Measurements from ENCODE around the gene MRPL38. TPM values are rescaled to one million over a fixed set of nuclear protein-coding genes. Genes with fewer than 3 reads are reported as not detected.

The MRPL38 gene
- 10 to 100 TPM; 43.1 to 74.8 (median 48.1) TPM for polyA plus RNA-seq

GRCh38 chr17:75904749-75905521 is at the start of gene MRPL38:
MRPL38 (minus strand) TSS chr17:75904884; CDS start chr17:75904875, 9 bp downstream.
- peak within 1 kb of the TSS; percentile 69 for H3K27ac ChIP-seq (ENCODE audit: low read depth, low read length)
- WGBS, 3 donors = 2 to 3% (median 3%) methylated on average over 58 to 67 of the region's 69 CpGs

- no peak overlapping the region for H3K27ac ChIP-seq (ENCODE audit: low read depth, low read length)
- 82 to 91% (median 89%) methylated on average over 8 of the region's 8 CpGs for WGBS, 3 donors
Observed at GRCh38 chr17:75950855-75951554, 46.3 kb upstream of the MRPL38 start.

GRCh38 chr17:75950421-75950820 is 45.7 kb upstream of the MRPL38 start:
- 91 to 95% (median 93%) methylated on average over 6 of the region's 6 CpGs for WGBS, 3 donors
- H3K27ac ChIP-seq (ENCODE audit: low read depth, low read length) = no peak overlapping the region

- WGBS, 3 donors = 46 to 78% (median 72%) methylated on average over 2 of the region's 2 CpGs
- H3K27ac ChIP-seq (ENCODE audit: low read depth, low read length) = no peak overlapping the region
Observed at GRCh38 chr17:75945211-75945610, 40.5 kb upstream of the MRPL38 start.

GRCh38 chr17:75943491-75943890 is 38.8 kb upstream of the MRPL38 start:
- no peak overlapping the region for H3K27ac ChIP-seq (ENCODE audit: low read depth, low read length)
- WGBS, 3 donors = 38 to 94% (median 92%) methylated on average over 1 of the region's 1 CpG

- WGBS, 3 donors = 86 to 91% (median 90%) methylated on average over 4 of the region's 4 CpGs
- no peak overlapping the region for H3K27ac ChIP-seq (ENCODE audit: low read depth, low read length)
Observed at GRCh38 chr17:75942473-75942872, 37.8 kb upstream of the MRPL38 start.

GRCh38 chr17:75941442-75941819 is 36.7 kb upstream of the MRPL38 start:
- H3K27ac ChIP-seq (ENCODE audit: low read depth, low read length) = no peak overlapping the region
- WGBS, 3 donors = 22 to 46% (median 46%) methylated on average over 6 of the region's 6 CpGs

GRCh38 chr17:75940727-75941441 is 36.2 kb upstream of the MRPL38 start, which contains the start of gene FBF1:
FBF1 (minus strand) TSS chr17:75941042; CDS start chr17:75938149, 2,893 bp downstream.
- WGBS, 3 donors = 0 to 1% (median 1%) methylated on average over 63 of the region's 63 CpGs
- peak within 1 kb of the TSS; percentile 20 for H3K27ac ChIP-seq (ENCODE audit: low read depth, low read length)

- 77 to 88% (median 80%) methylated on average over 13 of the region's 13 CpGs for WGBS, 3 donors
- H3K27ac ChIP-seq (ENCODE audit: low read depth, low read length) = no peak overlapping the region
Observed at GRCh38 chr17:75937652-75938051, 33.0 kb upstream of the MRPL38 start.

- WGBS, 3 donors = 88 to 90% (median 89%) methylated on average over 4 of the region's 4 CpGs
- H3K27ac ChIP-seq (ENCODE audit: low read depth, low read length) = no peak overlapping the region
Observed at GRCh38 chr17:75933808-75934207, 29.1 kb upstream of the MRPL38 start.

- no peak overlapping the region for H3K27ac ChIP-seq (ENCODE audit: low read depth, low read length)
- WGBS, 3 donors = 90 to 93% (median 92%) methylated on average over 5 of the region's 5 CpGs
Observed at GRCh38 chr17:75932852-75933251, 28.2 kb upstream of the MRPL38 start.

GRCh38 chr17:75931062-75931461 is 26.4 kb upstream of the MRPL38 start:
- H3K27ac ChIP-seq (ENCODE audit: low read depth, low read length) = no peak overlapping the region
- WGBS, 3 donors = 86 to 95% (median 91%) methylated on average over 4 of the region's 4 CpGs

GRCh38 chr17:75927286-75927922 is 22.7 kb upstream of the MRPL38 start:
- no peak overlapping the region for H3K27ac ChIP-seq (ENCODE audit: low read depth, low read length)
- 60 to 69% (median 62%) methylated on average over 6 of the region's 6 CpGs for WGBS, 3 donors

- H3K27ac ChIP-seq (ENCODE audit: low read depth, low read length) = no peak overlapping the region
- whole genome bisulfite sequencing, 3 donors = 88 to 94% (median 91%) methylated on average over 4 of the region's 4 CpGs
Observed at GRCh38 chr17:75926456-75926855, 21.8 kb upstream of the MRPL38 start.

GRCh38 chr17:75925912-75926311 is 21.2 kb upstream of the MRPL38 start:
- no peak overlapping the region for H3K27ac ChIP-seq (ENCODE audit: low read depth, low read length)
- WGBS, 3 donors = 92 to 98% (median 97%) methylated on average over 14 to 15 of the region's 15 CpGs

GRCh38 chr17:75925103-75925502 is 20.4 kb upstream of the MRPL38 start:
- 95 to 97% (median 95%) methylated on average over 9 to 11 of the region's 11 CpGs for WGBS, 3 donors
- H3K27ac ChIP-seq (ENCODE audit: low read depth, low read length) = no peak overlapping the region

GRCh38 chr17:75922963-75923874 is 18.5 kb upstream of the MRPL38 start:
- H3K27ac ChIP-seq (ENCODE audit: low read depth, low read length) = no peak overlapping the region
- 78 to 86% (median 84%) methylated on average over 19 of the region's 19 CpGs for WGBS, 3 donors

Data from adipose tissue (tissue), 3 donors.